Epithelial cell of proximal tubule (primary cell): ENCODE data around the gene NAB2. TPM values are rescaled to one million over a fixed set of nuclear protein-coding genes. Genes with fewer than 3 reads are reported as not detected.
"Not testable (repeated sequence)": the region's sequence is repeated elsewhere in the genome, so short reads cannot be mapped to it uniquely, and the experiment has no call there.

Source experiments
- DNase-seq: peaks from one replicate; pipeline ENCODE4 v3.0.0-alpha.2; 2011; ENCODE audit warnings: low read depth
- H3K4me3 ChIP-seq: 2 replicates; pipeline ENCODE4 v1.5.1; 2011; ENCODE audit warnings: low read depth, mild to moderate bottlenecking, low read length
- total RNA-seq: library from RNA; depleted of rRNA; stranded (reverse); fragments of >200 nt; gene quantifications from 2 replicates; pipeline ENCODE4 v1.2.3, GENCODE V29; 2015
- TF ChIP-seq, protein P1 (sequence below): conservative IDR thresholded peaks from 2 replicates; pipeline ENCODE4 v1.5.1; 2012; ENCODE audit warnings: low read depth, mild to moderate bottlenecking, low read length

NAB2 gene
- total RNA-seq, 1 donor from 2014 or later, result 24.4 TPM

DNA sequence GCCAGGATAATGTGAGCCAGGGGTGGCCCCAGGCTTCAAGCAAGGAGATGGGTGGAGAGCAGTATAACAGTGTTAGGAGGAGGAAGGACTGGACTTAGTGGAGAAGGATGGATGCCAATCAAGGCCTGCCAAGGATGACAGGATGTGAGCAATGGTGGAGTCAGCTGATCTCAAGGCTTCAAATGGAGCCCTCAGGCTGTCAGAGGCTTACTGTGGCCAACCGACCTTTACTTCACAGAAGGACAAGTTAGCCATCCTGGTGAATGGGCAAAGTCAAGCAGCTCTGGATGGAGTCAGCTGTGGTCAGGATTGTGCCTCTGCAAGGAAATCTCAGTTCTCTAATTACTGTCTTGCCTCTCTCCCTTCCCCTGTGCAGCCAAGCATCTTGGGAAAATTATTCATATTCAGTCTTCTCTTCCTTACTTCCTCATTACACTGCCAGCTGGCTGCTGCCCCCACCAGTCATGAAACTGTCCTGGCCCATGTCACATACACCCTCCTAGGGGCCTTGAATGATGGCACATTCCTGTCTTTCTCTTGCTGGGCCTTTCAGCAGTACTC, 29.9 kb downstream of the NAB2 start:
- no peak for DNase-seq
- TF ChIP-seq, protein P1, sequence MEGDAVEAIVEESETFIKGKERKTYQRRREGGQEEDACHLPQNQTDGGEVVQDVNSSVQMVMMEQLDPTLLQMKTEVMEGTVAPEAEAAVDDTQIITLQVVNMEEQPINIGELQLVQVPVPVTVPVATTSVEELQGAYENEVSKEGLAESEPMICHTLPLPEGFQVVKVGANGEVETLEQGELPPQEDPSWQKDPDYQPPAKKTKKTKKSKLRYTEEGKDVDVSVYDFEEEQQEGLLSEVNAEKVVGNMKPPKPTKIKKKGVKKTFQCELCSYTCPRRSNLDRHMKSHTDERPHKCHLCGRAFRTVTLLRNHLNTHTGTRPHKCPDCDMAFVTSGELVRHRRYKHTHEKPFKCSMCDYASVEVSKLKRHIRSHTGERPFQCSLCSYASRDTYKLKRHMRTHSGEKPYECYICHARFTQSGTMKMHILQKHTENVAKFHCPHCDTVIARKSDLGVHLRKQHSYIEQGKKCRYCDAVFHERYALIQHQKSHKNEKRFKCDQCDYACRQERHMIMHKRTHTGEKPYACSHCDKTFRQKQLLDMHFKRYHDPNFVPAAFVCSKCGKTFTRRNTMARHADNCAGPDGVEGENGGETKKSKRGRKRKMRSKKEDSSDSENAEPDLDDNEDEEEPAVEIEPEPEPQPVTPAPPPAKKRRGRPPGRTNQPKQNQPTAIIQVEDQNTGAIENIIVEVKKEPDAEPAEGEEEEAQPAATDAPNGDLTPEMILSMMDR, result no peak
- H3K4me3 ChIP-seq, result no peak overlapping the region

- DNase-seq, result no peak
- H3K4me3 ChIP-seq, result no peak overlapping the region
- TF ChIP-seq, protein P1, result no peak
These were observed 30.6 kb downstream of the NAB2 start for GRCh38 chr12:57119294-57120085.

DNA sequence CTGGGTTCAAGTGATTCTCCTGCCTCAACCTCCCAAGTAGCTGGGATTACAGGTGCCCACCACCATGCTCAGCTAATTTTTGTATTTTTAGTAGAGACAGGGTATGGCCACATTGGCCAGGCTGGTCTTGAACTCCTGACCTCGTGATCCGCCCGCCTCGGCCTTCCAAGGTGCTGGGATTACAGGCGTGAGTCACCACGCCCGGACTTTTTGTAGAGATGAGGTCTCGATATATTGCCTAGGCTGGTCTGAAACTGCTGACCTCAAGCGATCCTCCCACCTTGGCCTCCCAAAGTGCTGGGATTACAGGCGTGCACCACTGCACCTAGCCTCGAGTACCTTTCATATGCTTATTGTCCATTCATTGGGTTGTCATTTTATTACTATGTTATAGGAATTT, 31.8 kb downstream of the NAB2 start:
- not testable (repeated sequence) for H3K4me3 ChIP-seq, DNase-seq

GRCh38 chr12:57123813-57124212, 34.9 kb downstream of the NAB2 start:
- no peak overlapping the region for H3K4me3 ChIP-seq
- no peak for DNase-seq
- TF ChIP-seq, protein P1, result no peak

GRCh38 chr12:57124261-57124877, 35.5 kb downstream of the NAB2 start:
- no peak for DNase-seq
- no peak overlapping the region for H3K4me3 ChIP-seq
- TF ChIP-seq, protein P1, result peak; percentile 98

GRCh38 chr12:57126061-57126460, 37.1 kb downstream of the NAB2 start:
- no peak for DNase-seq
- TF ChIP-seq, protein P1, result no peak
- no peak overlapping the region for H3K4me3 ChIP-seq

DNA sequence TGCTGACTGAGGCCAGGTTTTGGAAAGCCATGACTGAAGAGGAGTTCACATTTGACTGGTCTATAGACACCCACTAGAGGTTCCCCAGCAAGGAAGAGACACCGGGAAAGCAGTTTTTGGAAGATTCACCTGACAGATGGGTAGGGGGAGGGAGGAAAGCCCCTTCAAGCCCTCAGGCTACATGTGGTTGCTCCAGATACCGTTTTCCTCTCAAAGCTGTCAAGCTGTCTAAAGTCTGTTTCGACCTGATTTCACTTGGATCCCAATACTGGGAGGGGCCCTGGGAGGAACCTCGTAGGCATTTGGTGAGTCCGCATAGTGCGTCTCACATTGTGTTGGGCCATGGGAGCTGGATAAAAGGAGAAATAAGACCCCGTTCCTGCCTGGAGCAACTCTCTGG, 37.6 kb downstream of the NAB2 start:
- H3K4me3 ChIP-seq, result no peak overlapping the region
- DNase-seq, result no peak
- TF ChIP-seq, protein P1, result no peak
